ENCODE measurements around the gene AFF2.

Gene AFF2

DNA sequence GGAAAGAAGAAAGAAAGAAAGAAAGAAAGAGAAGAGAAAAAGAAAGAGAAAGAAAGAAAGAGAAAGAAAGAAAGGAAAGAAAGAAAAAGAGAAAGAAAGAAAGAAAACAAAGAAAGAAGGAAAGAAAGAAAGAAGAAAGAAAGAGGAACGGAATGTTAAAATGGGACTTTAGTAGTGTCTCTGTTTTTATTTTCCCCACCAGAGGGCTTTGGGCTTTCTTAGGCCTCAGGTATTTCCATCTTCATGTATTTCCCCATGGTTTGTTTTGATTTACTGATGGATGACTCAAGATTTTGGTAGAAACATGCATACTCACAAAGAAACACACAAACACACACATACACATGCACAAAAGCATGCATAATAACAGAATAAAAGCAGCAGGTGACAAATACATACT, 181.2 kb downstream of the AFF2 start:
- no peak for DNase-seq (ENCODE audit: extremely low read depth, low read depth)

DNA sequence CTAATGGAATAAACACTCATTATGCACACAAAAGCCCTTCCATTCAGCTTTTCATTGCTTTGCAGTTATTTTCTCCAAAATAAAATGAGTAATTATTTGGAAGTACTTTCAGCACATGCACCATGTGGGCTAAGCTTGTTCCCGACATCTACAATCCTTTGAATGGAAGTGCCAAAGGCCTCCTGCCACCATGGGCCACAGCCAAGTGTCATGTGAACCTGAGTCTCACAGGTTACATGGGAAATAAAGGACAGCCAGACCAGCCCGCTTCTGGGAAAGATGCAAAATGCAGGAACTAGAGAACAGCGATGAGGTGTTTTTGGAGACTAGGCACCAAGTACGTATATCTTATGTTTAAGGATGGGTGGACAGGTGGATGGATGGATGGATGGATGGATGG, 181.8 kb downstream of the AFF2 start:
- TF ChIP-seq, protein P1, sequence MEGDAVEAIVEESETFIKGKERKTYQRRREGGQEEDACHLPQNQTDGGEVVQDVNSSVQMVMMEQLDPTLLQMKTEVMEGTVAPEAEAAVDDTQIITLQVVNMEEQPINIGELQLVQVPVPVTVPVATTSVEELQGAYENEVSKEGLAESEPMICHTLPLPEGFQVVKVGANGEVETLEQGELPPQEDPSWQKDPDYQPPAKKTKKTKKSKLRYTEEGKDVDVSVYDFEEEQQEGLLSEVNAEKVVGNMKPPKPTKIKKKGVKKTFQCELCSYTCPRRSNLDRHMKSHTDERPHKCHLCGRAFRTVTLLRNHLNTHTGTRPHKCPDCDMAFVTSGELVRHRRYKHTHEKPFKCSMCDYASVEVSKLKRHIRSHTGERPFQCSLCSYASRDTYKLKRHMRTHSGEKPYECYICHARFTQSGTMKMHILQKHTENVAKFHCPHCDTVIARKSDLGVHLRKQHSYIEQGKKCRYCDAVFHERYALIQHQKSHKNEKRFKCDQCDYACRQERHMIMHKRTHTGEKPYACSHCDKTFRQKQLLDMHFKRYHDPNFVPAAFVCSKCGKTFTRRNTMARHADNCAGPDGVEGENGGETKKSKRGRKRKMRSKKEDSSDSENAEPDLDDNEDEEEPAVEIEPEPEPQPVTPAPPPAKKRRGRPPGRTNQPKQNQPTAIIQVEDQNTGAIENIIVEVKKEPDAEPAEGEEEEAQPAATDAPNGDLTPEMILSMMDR (IDR thresholded peaks at IDR 0.05; ENCODE audit: low read depth, low read length) = no peak

More for the DNA sequence above, 181.2 kb downstream of the AFF2 start:
- TF ChIP-seq, protein P1 (IDR thresholded peaks at IDR 0.05; ENCODE audit: low read depth, low read length) = no peak

DNA sequence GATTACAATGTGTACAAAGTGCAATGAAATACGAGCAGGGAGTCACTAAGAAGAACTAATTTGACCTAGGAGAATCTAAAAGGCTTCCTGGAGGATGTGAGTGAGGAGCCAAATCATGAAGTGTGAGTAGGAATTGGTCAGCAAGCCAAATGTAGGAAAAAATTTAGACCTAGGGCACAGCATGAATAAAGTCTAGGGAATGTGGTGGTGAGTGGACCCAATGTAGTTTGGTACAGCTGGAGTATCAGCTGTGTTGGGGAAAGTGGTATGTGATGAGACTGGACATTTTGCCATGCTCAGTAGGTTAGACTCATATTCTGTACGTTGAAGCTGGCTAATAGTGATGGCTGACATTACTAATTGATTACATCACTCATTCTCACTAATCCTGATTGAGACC, 191.0 kb downstream of the AFF2 start:
- no peak for DNase-seq (ENCODE audit: extremely low read depth, low read depth)
- TF ChIP-seq, protein P1 (IDR thresholded peaks at IDR 0.05; ENCODE audit: low read depth, low read length) = no peak

More for the DNA sequence above, 181.8 kb downstream of the AFF2 start:
- no peak for DNase-seq (ENCODE audit: extremely low read depth, low read depth)

DNA sequence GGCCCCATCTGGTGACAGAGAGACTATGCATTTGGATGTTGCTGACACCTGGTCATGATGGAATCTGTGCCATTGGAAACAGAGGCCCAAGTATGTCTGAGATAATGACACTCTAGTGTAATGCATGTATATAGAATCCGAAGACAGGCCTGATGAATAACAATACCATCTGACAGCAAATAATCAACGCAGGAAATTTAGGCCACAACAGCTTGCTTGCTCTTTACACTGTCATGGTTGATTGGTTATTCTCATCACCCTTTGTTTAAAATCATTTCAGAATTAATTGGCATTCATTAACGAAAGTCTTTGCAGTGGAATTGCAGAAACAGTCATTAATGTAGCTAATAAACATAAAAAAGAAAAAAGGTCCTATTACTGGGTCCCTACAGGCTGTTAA, 194.8 kb downstream of the AFF2 start:
- TF ChIP-seq, protein P1 (IDR thresholded peaks at IDR 0.05; ENCODE audit: low read depth, low read length) = no peak
- DNase-seq (ENCODE audit: extremely low read depth, low read depth) = no peak

DNA sequence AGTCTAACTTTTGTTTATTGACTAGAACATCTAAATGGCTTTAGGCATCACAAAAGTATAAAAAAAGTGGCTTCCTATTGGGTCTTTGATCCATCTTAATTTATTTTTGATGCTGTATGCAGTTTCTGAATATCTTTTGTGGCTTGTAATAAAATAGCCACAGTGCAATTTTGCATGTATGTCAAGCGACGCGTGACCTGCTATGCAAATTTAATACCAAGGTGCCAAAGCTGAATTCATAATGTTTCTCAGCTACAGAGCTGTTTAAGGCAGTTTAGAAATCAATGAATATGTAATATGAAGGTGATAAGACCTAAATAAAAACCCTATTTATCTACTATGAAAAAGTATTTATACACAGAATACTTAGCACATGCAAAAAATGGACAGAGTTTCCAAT, 197.8 kb downstream of the AFF2 start:
- TF ChIP-seq, protein P1 (IDR thresholded peaks at IDR 0.05; ENCODE audit: low read depth, low read length) = no peak
- no peak for DNase-seq (ENCODE audit: extremely low read depth, low read depth)

DNA sequence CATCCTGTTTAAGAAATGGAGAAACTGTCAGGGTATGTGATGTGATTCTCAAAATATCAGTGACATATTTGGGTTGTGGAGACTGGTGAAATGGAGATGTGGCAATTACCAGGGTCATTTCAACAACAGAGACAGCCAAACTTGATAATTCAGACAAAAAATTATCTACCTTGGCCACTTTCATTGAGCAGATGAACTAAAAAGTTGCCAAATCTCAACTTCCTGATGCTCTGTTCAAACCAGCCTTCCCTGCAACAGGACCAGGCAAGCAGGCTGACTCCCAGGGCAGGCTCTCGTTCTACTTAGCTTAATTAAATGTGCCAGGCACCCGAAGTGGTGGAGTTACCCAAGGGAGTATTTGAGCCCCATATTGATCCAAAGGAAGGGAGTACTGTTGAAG, 199.6 kb downstream of the AFF2 start:
- TF ChIP-seq, protein P1 (IDR thresholded peaks at IDR 0.05; ENCODE audit: low read depth, low read length) = no peak
- DNase-seq (ENCODE audit: extremely low read depth, low read depth) = no peak

DNA sequence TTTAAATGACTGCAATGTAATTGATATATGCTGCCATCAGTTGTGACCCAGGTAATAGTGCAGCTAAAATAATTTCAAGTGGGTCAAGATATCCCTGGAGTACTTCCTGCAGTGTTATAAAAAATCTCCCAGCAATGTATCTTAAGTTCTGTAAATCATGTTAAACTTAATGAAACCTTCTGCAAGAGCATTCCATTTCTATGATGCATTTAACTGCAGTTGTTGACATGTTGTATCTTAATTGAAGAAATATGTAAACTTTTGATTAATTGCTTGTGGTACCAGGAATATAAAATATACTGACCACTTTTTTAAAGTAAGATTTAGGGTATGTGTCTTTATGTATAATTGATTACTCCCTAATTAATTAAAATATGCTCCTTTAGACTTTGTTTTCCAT, 213.6 kb downstream of the AFF2 start:
- no peak for DNase-seq (ENCODE audit: extremely low read depth, low read depth)
- TF ChIP-seq, protein P1 (IDR thresholded peaks at IDR 0.05; ENCODE audit: low read depth, low read length) = no peak

Data from AG09319 (cell line).